A375 (cell line): ENCODE data around the gene CNPY4. TPM values are rescaled to one million over a fixed set of nuclear protein-coding genes. Genes with fewer than 3 reads are reported as not detected.

Source experiments
- small RNA-seq: library from RNA; depleted of rRNA; stranded (forward); fragments of <200 nt; gene quantifications from one replicate; pipeline ENCODE3, GENCODE V24; 2014
- total RNA-seq: library from RNA; depleted of rRNA; stranded (reverse); fragments of >200 nt; shearing (Covaris generic); gene quantifications from 2 replicates; pipeline ENCODE4 v1.2.3, GENCODE V29; 2014; rRNA removed

CNPY4 gene, protein sequence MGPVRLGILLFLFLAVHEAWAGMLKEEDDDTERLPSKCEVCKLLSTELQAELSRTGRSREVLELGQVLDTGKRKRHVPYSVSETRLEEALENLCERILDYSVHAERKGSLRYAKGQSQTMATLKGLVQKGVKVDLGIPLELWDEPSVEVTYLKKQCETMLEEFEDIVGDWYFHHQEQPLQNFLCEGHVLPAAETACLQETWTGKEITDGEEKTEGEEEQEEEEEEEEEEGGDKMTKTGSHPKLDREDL
- 17.3 and 20.6 TPM in 2 replicates for total RNA-seq

DNA sequence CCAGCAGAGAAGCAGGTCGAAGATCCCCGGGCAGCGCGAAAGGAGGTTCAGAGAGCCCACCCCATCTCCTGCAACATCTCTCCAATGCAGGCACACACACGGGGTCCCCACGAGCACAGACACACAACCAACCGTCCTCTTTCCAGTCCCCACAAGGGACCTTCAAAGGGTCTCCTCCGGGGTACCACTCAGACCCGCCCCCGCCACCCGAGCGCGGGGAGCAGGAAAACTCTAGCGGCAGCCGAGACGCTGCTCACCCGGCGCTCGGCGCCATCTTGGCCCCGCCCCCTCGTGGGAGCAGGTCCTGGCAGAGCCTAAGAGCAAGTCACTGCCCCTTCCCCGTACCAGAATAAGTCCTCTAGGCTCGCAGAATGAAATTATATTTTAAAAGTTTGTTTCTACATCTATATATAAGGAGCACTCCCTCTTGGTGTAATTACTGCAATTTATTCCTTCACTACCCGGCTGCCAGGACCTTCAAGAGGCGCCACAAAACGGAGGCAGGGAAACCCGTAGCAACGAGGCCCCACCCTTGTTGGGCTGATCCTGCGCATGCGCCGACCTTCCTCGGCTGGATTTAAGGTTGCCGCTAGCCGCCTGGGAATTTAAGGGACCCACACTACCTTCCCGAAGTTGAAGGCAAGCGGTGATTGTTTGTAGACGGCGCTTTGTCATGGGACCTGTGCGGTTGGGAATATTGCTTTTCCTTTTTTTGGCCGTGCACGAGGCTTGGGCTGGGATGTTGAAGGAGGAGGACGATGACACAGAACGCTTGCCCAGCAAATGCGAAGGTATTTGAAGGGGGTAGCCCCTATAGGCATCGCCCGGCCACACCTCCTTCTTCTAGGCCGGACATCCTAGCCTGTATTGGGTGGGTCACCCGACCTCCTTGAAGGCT, at the start of gene CNPY4, which contains the start of gene TAF6:
TSS of gene CNPY4 (plus strand) at position 563 of the 898 bp plus-strand sequence. CDS start at position 674, 111 bp downstream.
TSS of gene TAF6 (minus strand) at position 287 of the 898 bp plus-strand sequence. CDS start 5,149 bp downstream, outside the sequence.

DNA sequence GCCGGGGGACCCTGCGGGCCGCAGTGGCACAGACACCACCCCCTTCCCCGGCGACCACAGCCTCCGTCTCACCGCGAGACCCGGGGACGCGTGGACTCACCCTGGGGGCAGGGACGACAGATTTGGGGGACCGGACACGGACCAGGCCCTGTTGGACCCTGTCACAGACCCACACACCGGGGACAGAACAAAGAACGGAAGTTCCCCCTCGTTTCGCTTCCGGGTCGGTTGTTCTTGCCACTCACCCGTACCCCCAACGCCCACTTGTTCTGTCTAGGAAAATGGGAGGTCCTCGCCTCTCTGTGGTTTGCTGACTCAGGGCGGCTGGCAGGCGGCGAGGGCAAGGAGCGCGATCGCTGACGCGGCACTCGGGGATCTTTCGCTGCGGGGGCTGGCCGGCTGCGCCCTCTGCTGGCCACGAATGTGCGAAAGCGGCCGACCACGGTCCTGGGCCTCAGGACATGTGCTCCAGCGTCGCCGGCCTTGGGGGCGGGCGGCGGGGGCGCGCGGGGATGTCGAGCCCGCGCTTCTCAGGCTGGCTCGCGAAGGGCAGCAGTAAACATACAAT, 37.8 kb upstream of the CNPY4 start, which contains the start of gene ZNF3:
TSS of gene ZNF3 (minus strand) at position 189 of the 568 bp plus-strand sequence. CDS start 4,366 bp downstream, outside the sequence.

DNA sequence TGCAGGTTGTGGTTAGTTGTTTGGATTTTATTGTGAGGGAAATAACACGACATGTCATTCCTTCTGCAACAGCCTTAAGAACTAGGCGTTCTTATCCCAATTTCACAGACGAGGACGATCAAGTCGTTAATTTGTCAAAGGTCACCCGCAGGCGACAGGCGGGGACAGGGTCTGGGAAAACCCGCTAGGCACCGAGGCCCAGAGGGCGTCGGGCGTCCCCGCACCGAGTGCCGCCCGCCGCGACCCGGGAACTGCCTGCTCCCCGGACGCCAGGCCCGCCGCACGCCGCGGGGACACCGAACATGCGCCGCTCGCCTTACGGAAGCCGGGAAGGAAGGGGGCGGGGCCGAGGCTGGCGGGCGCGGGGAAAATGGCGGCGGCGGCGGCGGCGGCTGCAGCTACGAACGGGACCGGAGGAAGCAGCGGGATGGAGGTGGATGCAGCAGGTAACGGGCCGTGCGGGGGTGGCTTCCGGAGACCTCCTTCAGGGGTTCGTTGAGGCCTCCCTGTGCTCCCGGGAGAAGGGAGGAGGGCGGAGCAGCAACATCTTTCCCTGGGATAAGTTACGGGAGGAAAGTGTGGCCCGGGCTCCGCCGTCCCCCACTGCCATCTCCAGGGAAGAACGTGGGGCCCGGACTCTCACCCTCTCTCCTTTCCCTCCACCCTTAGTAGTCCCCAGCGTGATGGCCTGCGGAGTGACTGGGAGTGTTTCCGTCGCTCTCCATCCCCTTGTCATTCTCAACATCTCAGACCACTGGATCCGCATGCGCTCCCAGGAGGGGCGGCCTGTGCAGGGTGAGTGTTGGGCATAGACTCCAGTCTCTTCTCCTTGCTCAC, 30.6 kb upstream of the CNPY4 start, which contains the start of gene COPS6:
TSS of gene COPS6 (plus strand) at position 349 of the 837 bp plus-strand sequence. CDS start at position 371, 22 bp downstream.

DNA sequence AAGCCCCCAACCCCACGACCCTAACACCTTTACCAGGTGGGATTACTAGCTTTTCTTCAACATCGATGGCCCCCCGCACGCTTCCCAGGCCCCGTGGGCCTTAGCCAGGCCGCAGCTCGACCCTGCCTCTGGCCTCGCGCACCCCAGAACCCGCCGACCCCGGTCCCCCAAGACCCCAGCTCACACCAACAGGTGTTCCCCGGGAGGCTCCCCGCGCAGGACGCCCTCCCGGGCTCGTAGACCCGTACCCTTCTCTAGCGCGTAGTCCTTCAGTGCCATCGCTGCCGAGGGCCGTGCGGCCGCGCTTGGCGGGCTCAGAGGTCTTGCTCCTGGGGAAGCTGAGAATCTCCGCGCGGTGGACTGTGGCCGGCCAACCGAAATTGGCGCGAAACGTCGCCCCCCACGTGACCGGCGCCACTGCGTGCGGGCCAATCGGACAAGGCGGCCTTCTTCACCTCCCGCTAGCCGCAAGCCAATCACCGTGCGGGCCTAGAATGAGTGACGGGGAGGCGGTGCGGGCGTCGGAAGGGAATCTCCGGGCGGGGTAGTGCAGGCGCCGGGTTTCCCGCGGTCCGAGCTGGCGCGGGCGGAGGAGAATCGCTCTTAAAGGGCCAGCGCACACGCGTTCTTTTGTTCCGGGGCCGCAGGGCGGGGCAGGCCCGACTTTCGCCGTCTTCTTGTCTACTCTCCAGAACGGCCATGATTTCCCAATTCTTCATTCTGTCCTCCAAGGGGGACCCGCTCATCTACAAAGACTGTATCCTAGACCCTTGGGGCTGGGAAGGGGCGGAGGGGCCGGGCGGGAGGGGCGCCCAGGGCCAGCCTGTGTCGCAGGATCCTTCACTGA, 18.2 kb upstream of the CNPY4 start, which contains the start of the genes AP4M1 and MCM7:
TSS of gene AP4M1 (plus strand) at position 628 of the 847 bp plus-strand sequence. CDS start at position 700, 72 bp downstream.
TSS of gene MCM7 (minus strand) at position 382 of the 847 bp plus-strand sequence. CDS start at position 279, 103 bp downstream.

DNA sequence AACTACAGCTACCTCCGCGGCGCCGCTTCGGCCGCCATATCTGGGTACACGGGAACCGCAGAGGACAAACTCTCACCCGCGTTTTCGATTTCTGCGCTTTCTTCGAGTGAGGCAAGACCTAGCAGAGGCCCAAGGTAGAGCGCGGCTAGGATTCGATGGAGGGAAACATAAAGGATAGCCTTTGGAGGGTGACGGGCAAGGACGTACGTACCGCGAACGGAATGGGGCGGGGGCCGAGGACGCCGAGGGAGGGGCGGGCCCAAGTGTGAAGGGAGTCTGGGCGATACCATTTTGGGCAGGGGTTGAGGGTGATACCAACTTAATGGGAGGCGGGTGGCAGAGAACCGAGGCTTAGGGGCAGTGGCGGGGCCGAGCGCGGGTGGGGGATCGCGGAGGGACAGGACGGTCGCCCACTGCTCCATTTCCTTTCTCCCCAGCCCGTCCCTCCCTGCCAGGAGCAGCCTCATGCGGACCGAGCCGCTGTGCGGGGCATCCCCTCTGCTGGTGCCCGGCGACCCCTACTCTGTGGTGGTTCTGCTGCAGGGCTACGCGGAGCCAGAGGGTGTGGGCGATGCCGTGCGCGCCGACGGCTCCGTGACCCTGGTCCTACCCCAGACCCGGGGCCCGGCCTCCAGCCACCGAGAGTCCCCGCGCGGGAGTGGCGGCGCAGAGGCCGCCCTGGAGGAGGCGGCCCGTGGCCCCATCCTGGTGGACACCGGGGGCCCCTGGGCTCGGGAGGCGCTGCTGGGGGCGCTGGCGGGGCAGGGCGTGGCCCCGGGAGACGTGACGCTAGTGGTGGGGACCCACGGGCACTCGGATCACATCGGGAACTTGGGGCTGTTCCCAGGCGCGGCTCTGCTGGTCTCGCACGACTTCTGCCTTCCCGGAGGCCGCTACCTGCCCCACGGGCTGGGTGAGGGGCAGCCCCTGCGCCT, 7.8 kb downstream of the CNPY4 start, which contains the start of gene MBLAC1:
TSS of gene MBLAC1 (plus strand) at position 37 of the 935 bp plus-strand sequence. CDS start at position 466, 429 bp downstream.

DNA sequence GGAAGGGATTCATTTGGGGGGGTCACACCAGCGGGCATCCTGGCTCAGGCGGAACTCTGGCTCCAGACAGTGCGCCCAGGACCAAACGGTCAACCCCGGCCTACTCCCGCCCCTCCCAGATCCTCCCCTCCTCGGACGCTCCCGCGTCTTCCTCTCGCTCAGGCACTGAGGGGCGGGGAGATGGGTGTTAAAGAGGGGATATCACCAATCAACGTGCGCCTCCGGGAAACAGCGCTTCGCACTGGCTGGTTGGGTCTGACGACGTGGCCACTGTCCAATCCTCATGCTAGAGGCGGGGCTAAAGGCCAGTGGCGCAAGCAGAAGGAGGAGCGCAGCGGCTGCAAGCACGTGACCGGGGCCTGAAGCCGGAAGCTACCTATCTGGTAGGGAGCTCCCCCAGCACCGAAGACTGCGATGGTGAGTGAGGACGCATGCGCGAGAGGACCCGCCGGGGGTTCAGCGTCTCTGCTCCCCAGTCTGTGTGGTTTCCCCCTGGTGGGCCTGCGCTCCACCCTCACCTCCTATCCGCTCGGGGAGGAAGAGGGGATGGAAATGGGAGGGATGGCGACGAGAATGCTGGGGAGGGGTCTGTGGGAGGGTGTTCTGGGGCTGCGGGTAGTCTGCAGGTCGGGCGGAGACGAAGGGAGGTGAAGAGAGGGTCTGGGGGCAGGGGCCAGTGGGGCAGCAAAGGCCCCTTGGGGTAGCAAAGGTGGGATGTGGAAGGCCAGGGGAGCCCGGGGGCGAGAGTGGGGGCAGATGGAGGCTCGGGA, 29.3 kb downstream of the CNPY4 start, which contains the start of gene LAMTOR4:
TSS of gene LAMTOR4 (plus strand) at position 360 of the 770 bp plus-strand sequence. CDS start at position 415, 55 bp downstream.

DNA sequence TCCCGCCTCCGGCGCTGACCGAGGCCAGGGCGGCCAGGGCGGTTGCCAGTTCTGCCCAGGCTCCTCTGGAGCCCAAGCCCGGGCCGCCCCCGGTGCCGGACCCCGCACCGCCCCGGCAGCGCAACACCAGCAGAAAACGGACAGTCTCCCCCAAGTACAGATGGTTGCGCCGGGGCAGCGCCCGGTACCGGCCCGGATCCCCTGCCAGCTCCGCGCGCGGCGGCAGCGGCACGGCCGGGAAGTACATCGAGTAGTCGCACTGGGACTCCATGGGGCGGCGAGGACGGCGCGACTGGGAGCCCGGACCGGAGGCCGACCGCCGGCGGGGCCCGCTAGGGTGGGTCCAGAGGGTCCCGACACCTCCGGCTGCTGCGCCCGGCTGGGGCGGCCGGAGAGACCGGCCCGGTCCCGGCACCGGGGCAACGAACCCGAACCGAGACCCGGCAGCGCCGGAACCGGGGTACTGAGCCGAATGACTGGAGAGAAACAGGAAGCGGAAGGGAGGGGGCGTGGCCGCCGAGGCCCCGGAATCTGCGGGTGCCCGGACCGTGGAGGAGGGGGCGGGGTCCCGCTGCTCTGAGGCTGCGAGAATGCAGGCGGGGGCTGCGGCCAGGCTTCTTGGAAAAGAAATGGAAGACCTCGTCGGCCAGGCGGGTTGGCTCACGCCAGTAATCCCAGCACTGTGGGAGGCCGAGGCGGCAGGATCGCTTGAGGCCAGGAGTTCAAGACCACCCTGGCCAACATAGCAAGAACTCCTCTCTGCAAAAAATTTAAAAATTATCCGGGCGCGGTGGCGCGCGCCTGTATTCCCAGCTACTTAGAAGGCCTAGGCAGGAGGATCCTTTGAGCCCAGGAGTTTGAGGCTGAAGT, 39.0 kb downstream of the CNPY4 start, which contains the start of gene TRAPPC14:
TSS of gene TRAPPC14 (minus strand) at position 495 of the 870 bp plus-strand sequence. CDS start at position 271, 224 bp downstream.

Small RNA genes lying within 50 kb of the gene (small RNA-seq; reads per million reads assigned to genes)
- gene MIR106B, result 14.2 reads per million, percentile 91 among the genes with 10 or more reads in this experiment
- 163 reads per million, percentile 97 among the genes with 10 or more reads in this experiment for gene MIR25
- gene MIR93, result 32.4 reads per million, percentile 94 among the genes with 10 or more reads in this experiment

Other genes with a start within 250 kb of the CNPY4 start
- not detected in 2 replicates for gene OR2AE1, start 242.6 kb upstream of the CNPY4 start, total RNA-seq
- gene TRIM4, start 200.1 kb upstream of the CNPY4 start, total RNA-seq, result 23.1 and 23.5 TPM in 2 replicates
- gene GJC3, start 190.0 kb upstream of the CNPY4 start, total RNA-seq, result 0.32 TPM in 1 of 2 replicates, not detected in the other
- gene AZGP1, start 143.6 kb upstream of the CNPY4 start, total RNA-seq, result 24.6 and 29.4 TPM in 2 replicates
- 23.1 and 27.5 TPM in 2 replicates for gene ZKSCAN1, start 104.0 kb upstream of the CNPY4 start, total RNA-seq
- 11.2 and 14.6 TPM in 2 replicates for gene ZSCAN21, start 69.9 kb upstream of the CNPY4 start, total RNA-seq
- gene ZNF3, start 37.9 kb upstream of the CNPY4 start, total RNA-seq, result 28.2 and 28.8 TPM in 2 replicates
- gene COPS6, start 30.7 kb upstream of the CNPY4 start, total RNA-seq, result 98.4 and 100 TPM in 2 replicates
- 387 and 408 TPM in 2 replicates for gene MCM7, start 18.2 kb upstream of the CNPY4 start, total RNA-seq
- gene AP4M1, start 18.0 kb upstream of the CNPY4 start, total RNA-seq, result 22.2 and 36.8 TPM in 2 replicates
- 37.5 and 39.6 TPM in 2 replicates for gene TAF6, start 276 bp upstream of the CNPY4 start, total RNA-seq
- gene MBLAC1, start 7.3 kb downstream of the CNPY4 start, total RNA-seq, result 4.8 and 6.3 TPM in 2 replicates
- gene LAMTOR4, start 29.3 kb downstream of the CNPY4 start, total RNA-seq, result 172 and 196 TPM in 2 replicates
- 17.1 and 26.5 TPM in 2 replicates for gene TRAPPC14, start 39.1 kb downstream of the CNPY4 start, total RNA-seq
- 1.6 and 2.2 TPM in 2 replicates for gene GAL3ST4, start 49.0 kb downstream of the CNPY4 start, total RNA-seq
- 0.72 and 1.2 TPM in 2 replicates for gene GPC2, start 57.7 kb downstream of the CNPY4 start, total RNA-seq
- gene STAG3, start 58.3 kb downstream of the CNPY4 start, total RNA-seq, result 0.45 and 1.2 TPM in 2 replicates
- gene PVRIG, start 100.3 kb downstream of the CNPY4 start, total RNA-seq, result not detected in 2 replicates
- gene SPDYE3, start 188.1 kb downstream of the CNPY4 start, total RNA-seq, result not detected in 2 replicates
- 31.3 and 37.6 TPM in 2 replicates for gene PILRB, start 238.5 kb downstream of the CNPY4 start, total RNA-seq